SIG-M5 treated with dmso at 0.1 percent for 504 hours (cell line): ENCODE measurements around the gene OBP2A.

ENCODE experiments used
- DNase-seq: peaks from one replicate; lab custom pipeline; 2025; ENCODE audit not compliant: unreplicated experiment; lab: John Stamatoyannopoulos, UW

OBP2A gene

DNA sequence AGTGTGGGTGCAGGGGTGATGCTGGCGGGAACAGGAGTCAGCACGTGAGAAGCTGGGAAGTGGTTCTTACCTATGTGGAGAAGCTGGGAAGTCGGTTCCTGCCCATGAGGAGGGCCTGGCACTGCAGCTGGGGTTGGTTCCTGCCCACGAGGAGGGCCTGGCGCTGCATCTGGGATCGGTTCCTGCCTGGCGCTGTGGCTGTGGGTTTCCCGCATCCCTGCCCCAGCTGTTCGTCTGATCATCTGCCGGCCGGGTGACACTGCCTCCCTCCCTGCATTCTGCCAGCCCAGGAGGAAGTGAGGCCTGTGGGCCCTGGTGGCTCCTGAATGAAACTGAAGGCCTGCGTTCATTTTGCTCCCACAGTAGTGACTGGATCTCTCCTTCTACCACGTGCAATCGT is 5.1 kb downstream of the OBP2A start:
- no peak for DNase-seq

DNA sequence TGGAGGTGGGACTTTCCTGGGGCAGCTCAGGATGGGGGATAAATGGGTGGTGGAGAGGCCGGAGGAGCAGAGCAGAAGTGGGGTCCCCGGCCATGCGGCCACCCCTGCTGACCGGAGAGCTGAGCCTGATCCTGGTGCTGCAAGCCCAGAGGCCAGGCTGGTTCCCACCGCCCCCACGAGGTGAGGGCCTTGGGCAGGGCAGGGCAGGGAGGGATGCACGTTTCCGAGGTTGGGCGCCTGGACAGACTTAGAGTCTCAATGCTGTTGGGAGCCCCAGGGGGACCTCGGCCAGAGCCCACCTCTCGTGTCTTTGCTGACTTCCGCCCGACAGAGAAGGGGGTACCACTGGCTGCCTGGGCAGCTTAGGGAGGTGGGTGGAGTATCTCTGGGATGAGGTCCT is 5.5 kb downstream of the OBP2A start:
- DNase-seq: no peak

DNA sequence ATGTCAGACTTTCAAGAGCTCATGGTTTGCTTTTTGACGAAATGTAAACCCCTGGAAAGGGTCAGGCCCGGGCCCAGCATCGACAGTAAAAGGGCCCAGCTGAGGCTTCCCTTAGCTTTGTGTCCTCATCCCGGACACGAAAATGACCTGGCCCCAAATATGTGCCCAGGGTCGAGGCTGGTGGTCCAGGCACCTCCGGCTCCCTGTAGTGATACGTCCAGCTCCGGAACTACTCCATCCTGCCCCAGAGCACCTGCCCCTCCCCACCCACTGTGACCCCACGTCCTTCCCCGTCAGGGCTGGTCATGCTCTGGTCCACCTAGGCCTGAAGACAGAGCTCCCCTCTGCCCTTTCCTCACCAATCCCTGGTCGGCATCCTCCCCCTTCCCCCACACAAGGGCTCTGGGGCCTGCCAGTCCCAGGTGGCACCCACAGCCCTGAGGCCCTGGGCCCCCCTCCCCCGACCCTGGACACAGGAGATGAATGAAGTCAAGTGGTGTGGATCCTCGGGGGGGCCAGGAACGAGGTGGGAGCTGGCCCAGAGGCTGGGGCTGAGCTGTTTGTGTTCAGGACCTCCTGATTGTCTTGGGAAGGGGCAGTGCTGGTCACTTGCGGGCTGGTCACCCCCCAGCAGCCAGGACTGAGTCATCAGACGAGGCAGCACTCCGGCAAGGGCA is 6.2 kb downstream of the OBP2A start:
- no peak for DNase-seq

DNA sequence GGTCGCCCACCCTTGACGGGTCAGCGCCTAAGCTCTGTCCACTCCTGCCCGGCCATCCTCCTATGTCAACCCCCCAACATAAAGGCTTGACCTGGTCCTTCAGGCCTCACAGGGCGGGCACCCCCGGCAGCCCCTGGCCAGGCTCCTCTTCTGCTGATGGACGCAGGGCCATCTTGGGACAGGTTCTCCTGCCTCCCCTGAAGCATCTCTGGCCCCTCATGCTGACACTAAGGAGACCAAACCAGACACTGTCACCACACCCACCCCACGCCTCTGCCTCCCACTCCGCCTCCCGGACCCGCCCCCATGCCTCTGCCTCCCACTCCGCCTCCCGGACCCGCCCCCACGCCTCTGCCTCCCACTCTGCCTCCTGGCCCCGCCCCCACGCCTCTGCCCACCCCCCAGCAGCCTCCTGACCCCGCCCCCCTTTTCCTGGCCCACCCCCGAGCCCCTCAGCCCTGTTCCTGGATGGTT is 6.8 kb downstream of the OBP2A start:
- no peak for DNase-seq

DNA sequence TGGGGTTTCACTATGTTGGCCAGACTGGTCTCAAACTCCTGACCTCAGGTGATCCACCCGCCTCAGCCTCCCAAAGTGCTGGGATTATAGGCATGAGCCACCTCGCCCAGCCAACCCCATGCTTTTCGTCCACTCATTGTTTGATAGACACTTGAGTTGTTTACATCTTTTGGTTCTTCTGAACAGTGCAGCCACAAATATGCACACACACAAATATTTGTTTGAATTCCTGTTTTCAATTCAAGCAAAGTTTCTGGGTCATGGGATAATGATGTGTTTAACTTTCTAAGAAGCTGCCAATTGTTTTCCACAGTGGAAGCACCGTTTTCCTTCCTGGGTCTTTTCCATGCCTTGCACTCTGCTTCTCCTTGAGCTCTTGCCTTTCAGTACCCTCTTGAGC is 8.8 kb downstream of the OBP2A start:
- DNase-seq: no peak

DNA sequence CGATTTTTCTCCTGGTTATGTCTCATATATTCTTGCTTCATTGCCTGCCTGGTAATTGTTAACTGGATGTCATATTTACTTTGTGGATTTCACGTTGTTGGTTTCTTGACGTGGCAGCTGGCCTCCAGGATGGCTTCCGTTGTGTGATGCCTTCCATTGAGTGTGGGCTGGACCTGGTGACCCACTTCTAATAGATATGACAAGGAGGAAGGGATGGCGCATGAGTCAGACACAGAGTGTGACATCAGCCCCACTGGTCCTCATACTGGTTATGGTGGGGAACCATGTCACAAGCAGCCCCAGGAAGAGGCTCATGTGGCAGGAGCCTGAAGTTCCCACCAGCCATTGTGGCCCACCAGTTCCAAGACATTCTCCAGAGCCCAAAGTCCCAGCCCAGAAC is 9.3 kb downstream of the OBP2A start:
- DNase-seq: no peak

DNA sequence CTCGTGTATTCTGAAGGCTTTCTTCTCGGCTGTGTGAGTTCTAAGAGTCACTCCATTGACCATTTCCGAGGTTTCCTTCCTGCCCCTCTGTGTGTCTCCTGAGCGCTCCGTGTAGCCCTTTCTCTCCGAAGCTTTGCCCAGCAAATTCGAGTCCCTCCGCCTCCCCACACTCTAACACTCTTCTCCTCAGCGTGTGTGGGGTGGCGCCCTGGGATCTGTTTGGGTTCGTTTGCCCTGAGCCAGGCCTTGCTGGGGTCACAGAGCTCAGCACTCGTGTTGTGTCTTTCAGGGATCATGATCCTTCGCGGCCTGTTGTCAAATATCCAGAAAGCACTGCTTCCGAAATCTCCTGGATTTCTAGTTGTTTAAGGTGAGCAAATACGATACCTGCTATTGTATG is 10.0 kb downstream of the OBP2A start:
- DNase-seq: no peak

DNA sequence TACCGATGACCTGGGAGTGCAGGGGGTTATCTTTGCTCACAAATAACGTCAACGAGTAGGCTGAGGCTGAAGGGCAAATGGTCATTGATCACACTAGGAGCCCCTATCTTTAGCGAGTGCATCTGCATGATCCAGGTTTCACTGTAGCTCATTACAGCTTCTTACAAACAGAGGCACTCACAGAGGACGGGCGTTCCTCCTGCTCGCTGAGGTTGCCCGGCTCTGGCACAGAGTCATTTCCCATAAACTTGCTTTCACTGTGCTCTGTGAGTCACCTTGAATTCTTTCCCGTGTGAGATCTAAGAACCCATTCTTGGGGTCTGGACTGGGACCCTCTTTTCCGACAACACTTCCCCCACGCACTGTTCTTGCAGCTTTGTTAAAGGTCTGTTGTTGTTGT is 13.7 kb downstream of the OBP2A start:
- no peak for DNase-seq

DNA sequence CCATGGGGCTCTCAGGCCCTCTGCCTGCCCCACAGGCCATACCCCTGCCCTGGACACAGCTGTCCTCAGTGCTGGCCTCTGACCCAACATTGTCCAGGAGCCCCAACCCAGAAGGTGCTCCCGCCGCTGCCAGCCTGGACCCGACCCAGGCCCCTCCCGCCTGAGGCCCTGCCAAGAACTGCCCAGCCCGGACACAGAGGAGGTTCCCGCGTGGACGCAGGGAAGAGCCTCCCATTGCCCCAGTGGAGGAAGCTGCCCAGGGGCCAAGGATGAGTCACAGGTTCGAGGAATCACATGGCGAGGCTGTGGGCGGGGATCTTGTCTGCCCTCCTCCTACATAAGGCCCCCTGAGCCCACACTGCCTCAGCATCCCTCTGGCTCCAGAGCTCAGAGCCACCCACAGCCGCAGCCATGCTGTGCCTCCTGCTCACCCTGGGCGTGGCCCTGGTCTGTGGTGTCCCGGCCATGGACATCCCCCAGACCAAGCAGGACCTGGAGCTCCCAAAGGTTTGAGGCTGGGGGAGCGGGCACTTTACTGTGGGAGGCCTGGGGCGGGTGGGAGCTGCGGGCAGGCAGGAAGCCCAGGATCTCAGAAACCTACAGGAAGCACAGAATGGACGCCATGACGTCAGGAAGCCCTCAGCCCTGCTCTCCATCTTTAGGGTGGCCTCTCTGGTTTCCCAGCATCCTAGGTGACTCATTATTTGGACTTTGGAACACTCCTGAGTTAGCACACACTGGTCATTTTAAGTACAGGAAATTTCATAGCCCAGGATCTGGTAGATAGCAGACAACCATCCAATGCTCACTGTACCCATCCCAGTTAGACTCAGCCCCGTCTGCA is 15.7 kb downstream of the OBP2A start, which contains the start of gene PAEP:
Gene PAEP, plus strand, starts transcription at position 366 of the 844 bp plus-strand sequence.
- DNase-seq: no peak

DNA sequence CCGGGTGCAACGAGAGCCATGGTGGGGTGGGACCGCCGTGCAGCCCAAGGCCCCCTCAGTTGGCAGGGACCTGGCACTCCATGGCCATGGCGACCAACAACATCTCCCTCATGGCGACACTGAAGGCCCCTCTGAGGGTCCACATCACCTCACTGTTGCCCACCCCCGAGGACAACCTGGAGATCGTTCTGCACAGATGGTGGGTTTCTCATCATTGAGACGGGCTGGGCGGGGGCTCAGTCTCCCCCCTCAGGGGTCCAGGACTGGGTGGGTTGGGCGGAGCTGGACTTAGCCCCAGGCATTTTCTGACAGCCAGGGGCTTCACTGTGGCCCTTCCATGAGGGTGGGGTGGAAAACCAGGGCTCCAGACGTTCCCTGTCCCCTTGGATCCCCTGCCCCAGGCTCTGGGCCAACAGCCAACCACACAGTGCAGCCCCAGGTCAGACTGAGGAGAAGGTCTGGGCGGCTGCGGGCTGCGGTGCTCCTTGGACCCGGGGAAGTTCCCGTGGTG is 16.4 kb downstream of the OBP2A start:
- DNase-seq: no peak

DNA sequence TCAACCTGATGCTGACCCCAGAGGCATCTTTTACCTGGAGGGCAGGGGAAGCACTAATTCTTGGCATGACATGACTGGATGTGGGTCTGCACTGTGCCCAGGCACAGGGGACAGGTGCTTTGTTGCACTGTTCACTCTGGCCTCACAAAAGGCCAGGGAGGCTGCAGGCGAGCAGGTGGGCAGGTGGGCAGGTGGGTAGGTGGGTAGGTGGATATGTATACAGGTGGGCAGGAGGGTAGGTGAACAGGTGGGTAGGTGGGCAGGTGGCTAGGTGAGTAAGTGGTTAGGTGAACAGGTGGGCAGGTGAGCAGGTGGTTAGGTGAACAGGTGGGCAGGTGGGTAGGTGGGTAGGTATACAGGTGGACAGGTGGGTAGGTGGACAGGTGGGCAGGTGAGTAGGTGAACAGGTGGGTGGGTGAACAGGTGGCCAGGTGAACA is 17.1 kb downstream of the OBP2A start:
- DNase-seq: no peak

DNA sequence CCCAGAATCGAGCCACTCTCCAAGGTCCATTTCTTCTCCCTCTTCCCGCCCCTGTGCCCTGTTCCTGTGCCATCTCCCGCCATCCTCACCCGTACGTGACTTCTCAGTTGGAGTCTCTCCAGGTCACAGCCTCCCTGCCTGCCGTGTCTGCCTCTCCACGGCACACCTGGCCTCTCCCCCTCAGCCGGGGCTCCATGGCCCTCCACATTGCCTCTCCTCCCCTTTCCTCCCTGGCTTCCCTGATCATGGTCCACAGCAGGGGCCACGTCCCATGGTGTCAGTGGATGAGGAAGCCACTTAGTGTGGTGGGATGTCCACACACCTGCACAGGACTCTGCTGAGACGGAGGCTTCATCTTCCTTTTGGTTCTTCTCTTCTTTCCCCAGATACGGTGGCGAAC is 17.9 kb downstream of the OBP2A start:
- DNase-seq: no peak

DNA sequence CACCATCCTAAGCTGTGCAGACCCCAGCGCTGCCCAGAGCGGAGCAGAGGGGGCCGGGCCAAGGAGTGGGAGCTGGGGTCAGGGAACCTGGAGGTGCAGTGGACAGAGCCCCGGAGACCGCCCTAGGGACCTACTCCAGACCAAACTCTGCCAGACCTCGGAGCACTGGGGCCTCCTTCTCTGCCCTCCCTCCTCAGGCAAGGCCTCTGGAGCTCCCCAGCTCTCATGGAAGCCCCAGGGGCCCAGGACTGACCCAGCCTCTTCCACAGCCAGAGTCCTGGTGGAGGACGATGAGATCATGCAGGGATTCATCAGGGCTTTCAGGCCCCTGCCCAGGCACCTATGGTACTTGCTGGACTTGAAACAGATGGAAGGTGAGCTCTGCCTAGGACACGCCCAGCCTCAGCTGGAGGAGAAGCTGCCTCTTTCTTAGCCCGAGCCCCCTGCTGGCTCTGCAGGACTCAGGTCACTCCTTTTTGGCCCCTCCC is 19.3 kb downstream of the OBP2A start:
- no peak for DNase-seq

DNA sequence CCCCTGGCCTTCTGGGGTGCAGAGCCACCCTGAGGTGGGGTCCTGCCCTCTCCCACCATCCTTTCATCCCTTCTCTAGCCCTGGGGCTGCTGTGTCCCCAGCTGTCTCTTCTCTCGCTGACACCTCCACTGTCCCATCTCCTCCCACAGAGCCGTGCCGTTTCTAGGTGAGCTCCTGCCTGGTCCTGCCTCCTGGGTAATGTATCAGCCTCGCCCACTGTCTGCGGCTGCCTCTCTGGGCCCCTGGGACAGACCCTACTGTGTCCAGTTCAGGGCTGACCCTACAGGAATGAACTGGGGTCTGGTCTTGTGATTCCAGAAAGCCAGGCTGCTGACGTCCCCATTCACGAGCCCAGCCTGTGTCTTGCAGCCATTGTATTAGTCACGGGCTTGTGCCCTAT is 19.7 kb downstream of the OBP2A start:
- no peak for DNase-seq

DNA sequence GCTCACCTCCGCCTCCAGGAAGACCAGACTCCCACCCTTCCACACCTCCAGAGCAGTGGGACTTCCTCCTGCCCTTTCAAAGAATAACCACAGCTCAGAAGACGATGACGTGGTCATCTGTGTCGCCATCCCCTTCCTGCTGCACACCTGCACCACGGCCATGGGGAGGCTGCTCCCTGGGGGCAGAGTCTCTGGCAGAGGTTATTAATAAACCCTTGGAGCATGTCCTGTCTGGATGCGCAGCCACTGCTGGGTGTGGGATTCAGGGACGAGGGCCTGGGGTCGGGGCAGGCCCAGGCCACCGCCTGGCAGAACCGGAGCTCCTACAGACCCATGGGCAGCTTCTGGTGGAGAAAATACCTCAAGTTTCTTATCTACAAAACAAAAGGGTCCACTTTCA is 20.6 kb downstream of the OBP2A start:
- DNase-seq: no peak

DNA sequence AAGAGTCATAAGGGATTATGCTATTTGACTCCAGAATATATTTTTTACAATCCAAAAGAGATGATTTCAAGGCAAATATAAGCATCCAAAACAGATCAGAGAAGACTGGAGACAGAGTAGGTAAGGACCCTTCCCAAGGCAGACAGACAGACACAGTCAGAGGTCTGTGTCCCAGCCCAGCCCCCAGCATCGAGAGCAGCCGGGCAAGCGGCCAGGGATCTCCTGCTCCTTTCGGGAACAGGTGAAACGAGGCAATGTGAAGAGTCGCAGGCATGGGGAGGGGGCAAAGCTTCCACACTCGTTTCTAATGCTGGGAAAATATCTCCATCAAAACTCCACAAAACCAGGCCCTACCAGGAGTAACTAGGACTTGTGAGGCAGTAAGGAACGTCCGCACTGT is 21.4 kb downstream of the OBP2A start:
- DNase-seq: no peak

DNA sequence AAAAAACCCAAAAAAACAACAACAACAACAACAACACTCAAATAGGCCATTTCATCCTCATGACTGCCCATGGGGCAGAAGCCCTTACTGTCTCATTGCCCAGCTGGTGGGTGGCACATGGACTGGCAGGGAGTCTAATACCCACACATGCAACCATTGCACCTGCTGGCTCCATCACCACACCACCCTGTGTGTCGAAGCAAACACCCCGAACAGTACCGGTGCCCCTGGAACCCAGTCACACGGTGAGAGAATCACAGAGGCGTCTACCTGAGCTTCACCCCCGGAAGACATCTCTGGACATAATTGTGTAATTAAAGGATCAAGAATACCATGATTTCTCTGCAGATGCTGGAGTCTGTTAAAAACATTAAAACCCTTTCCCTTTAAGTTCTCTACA is 22.1 kb downstream of the OBP2A start:
- no peak for DNase-seq

DNA sequence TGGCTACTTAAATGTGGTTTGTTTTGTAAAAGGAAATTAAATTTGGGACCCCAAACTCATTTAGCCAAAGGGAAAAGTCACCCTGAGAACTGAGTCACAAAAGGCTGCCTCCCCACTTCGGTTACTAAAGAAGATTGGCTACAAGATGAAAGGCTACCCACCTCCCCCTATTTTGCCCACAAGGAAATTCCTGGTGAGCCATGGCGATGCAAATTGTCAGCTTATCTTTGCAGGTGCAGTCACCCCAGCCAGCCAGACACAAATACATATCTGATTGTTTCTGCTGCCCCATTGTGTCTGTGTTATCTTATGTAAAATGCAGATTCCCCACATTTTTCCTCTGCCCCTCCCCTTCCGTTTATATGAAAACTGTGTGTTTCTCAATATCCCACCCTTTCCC is 24.5 kb downstream of the OBP2A start:
- DNase-seq: no peak

DNA sequence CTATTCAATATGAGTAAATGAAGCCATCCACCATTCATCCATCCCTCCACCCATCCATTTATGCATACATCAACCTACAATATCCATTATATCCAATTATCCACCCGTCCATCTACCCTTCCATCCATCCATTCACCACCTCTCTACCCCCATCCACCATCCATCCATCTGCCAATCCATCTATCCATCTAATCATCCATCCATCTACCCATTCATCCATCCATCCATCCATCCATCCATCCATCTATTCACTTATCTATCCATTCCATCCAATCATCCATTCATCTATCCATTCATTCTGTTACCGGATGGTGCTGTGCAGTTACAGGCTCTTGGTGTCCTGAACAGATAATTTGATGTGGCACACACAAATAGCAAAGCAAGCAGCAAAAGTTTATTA is 26.3 kb downstream of the OBP2A start:
- no peak for DNase-seq

DNA sequence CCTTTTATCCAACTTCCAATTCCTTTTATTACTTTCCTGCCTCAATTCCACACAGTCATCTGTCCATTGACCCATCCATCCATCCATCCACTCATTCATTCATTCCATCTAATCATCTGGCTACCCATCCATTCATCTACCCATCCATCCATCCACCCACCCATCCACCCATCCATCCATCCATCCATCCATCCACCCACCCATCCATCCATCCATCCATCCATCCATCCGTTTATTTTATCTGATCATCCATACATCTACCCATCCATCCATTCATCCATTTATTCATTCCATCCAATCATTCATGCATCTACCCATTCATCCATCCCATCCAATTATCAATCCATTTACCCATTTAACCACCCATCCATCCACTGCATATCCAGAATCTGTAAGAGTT is 27.2 kb downstream of the OBP2A start:
- no peak for DNase-seq

DNA sequence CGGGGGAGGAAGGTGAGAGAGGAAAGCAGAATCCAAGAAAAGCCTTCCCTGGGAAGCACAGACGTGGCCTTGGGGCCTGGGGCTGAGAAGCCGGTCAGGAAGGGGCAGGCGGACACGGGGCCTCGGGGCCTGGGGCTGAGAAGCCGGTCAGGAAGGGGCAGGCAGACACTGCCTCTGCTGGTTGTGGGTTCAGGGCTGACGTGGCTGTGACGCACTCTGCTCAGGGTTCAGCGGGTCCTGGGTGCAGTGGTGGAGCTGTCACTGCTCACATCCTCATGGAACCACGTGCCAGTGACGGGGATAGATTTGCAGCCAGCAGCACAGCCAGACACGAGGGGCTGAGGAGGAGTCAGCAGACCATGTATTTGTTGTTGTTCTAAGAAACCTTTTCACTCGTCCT is 28.4 kb downstream of the OBP2A start:
- DNase-seq: no peak

DNA sequence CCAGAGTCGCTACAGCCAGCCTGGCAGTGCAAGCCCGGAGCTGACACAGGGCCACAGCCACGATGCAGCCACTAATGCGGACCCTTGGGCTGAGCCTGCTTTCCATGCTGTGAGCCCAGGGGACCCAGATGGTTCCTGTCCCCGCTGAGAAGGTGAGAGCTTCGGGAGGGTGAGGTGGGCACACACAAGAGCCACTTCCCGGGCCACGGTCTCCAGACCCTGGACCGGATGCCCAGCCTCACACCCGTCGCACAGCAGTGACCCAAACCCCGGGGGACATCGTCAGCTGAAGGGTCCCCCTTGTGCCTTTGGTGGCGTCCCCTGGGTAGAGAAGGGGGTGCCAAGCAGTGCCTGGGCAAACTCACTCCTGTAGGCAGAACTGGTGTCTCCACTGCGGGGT is 29.0 kb downstream of the OBP2A start:
- no peak for DNase-seq
